C4-2B (cell line): Measurements from ENCODE around the gene PCDHGC3.

Source experiments
- CTCF ChIP-seq: fragments of 450-650 bp; conservative IDR thresholded peaks from 2 replicates; pipeline ENCODE4 v1.5.1; 2017; ENCODE audit warnings: mild to moderate bottlenecking
- ZFX ChIP-seq: fragments of 450-650 bp; IDR thresholded peaks from 2 replicates; pipeline ENCODE4 v1.6.1; 2017

GRCh38 chr5:141506381-141507155 lies 30.8 kb downstream of the PCDHGC3 start:
- TF ChIP-seq CTCF: no peak
- no peak for TF ChIP-seq ZFX
